ENCODE results near the gene ATP5IF1.

The ATP5IF1 gene

GRCh38 chr1:28213315-28213714, 22.6 kb upstream of the ATP5IF1 start:
- peaks cover 3% of the 10 kb centered on the region for H3K36me3 Mint-ChIP-seq
- no peaks in the 10 kb centered on the region for H3K9me3 Mint-ChIP-seq
- H3K27ac Mint-ChIP-seq, result no peak overlapping the region
- peaks cover 11% of the 10 kb centered on the region for H3K4me1 Mint-ChIP-seq
- no peak overlapping the region for H3K4me3 Mint-ChIP-seq
- no peaks in the 10 kb centered on the region for H3K27me3 Mint-ChIP-seq

GRCh38 chr1:28229089-28229488, 6.8 kb upstream of the ATP5IF1 start:
- Mint-ChIP-seq H3K4me3 (no peak overlapping the region), H3K27ac (no peak overlapping the region), H3K4me1 (peaks cover 35% of the 10 kb centered on the region), H3K27me3 (no peaks in the 10 kb centered on the region), H3K36me3 (peaks cover 13% of the 10 kb centered on the region), H3K9me3 (no peaks in the 10 kb centered on the region)

- H3K4me1 Mint-ChIP-seq, result peaks cover 38% of the 10 kb centered on the region
- H3K27me3 Mint-ChIP-seq, result no peaks in the 10 kb centered on the region
- no peaks in the 10 kb centered on the region for H3K9me3 Mint-ChIP-seq
- peak overlapping the region; percentile 37 for H3K4me3 Mint-ChIP-seq
- H3K36me3 Mint-ChIP-seq, result peaks cover 12% of the 10 kb centered on the region
- H3K27ac Mint-ChIP-seq, result no peak overlapping the region
Observed at GRCh38 chr1:28229996-28230395, 5.9 kb upstream of the ATP5IF1 start.

GRCh38 chr1:28232558-28233263, 3.2 kb upstream of the ATP5IF1 start, which contains the start of gene DNAJC8:
Gene DNAJC8 (minus strand): TSS chr1:28233029. CDS start chr1:28232998, 31 bp downstream.
- Mint-ChIP-seq H3K27me3 (no peaks in the 10 kb centered on the region), H3K36me3 (peaks cover 7% of the 10 kb centered on the region), H3K4me1 (peaks cover 38% of the 10 kb centered on the region)

GRCh38 chr1:28233264-28233606, 2.7 kb upstream of the ATP5IF1 start:
- Mint-ChIP-seq H3K4me3 (peak overlapping the region; percentile 57), H3K4me1 (peaks cover 38% of the 10 kb centered on the region), H3K9me3 (no peaks in the 10 kb centered on the region), H3K36me3 (peaks cover 7% of the 10 kb centered on the region), H3K27ac (no peak overlapping the region), H3K27me3 (no peaks in the 10 kb centered on the region)

More at GRCh38 chr1:28232558-28233263, 3.2 kb upstream of the ATP5IF1 start, which contains the start of gene DNAJC8:
- peak within 1 kb of the TSS; percentile 99 for H3K4me3 Mint-ChIP-seq
- H3K9me3 Mint-ChIP-seq, result no peaks in the 10 kb centered on the region
- peak within 1 kb of the TSS; percentile 100 for H3K27ac Mint-ChIP-seq

- Mint-ChIP-seq H3K9me3 (no peaks in the 10 kb centered on the region), H3K27ac (no peak overlapping the region), H3K27me3 (no peaks in the 10 kb centered on the region), H3K4me1 (peaks cover 23% of the 10 kb centered on the region), H3K4me3 (no peak overlapping the region), H3K36me3 (peaks cover 4% of the 10 kb centered on the region)
Observed at GRCh38 chr1:28236656-28237322, 865 bp downstream of the ATP5IF1 start.

- Mint-ChIP-seq H3K4me3 (no peak overlapping the region), H3K36me3 (no peaks in the 10 kb centered on the region), H3K27ac (peak overlapping the region; percentile 68), H3K9me3 (no peaks in the 10 kb centered on the region), H3K27me3 (no peaks in the 10 kb centered on the region), H3K4me1 (peaks cover 17% of the 10 kb centered on the region)
Observed at GRCh38 chr1:28239004-28239403, 3.1 kb downstream of the ATP5IF1 start.

GRCh38 chr1:28240024-28240423, 4.1 kb downstream of the ATP5IF1 start:
- H3K36me3 Mint-ChIP-seq, result no peaks in the 10 kb centered on the region
- H3K4me3 Mint-ChIP-seq, result no peak overlapping the region
- H3K9me3 Mint-ChIP-seq, result no peaks in the 10 kb centered on the region
- peak overlapping the region; percentile 17 for H3K27ac Mint-ChIP-seq
- no peaks in the 10 kb centered on the region for H3K27me3 Mint-ChIP-seq
- peaks cover 23% of the 10 kb centered on the region for H3K4me1 Mint-ChIP-seq

- H3K4me1 Mint-ChIP-seq, result peaks cover 30% of the 10 kb centered on the region
- H3K4me3 Mint-ChIP-seq, result no peak overlapping the region
- no peak overlapping the region for H3K27ac Mint-ChIP-seq
- no peaks in the 10 kb centered on the region for H3K9me3 Mint-ChIP-seq
- H3K36me3 Mint-ChIP-seq, result no peaks in the 10 kb centered on the region
- no peaks in the 10 kb centered on the region for H3K27me3 Mint-ChIP-seq
Observed at GRCh38 chr1:28241638-28242241, 5.8 kb downstream of the ATP5IF1 start.

GRCh38 chr1:28243685-28244311, 7.9 kb downstream of the ATP5IF1 start:
- H3K4me3 Mint-ChIP-seq, result peak overlapping the region; percentile 64
- H3K27ac Mint-ChIP-seq, result peak overlapping the region; percentile 85
- H3K4me1 Mint-ChIP-seq, result peaks cover 46% of the 10 kb centered on the region
- H3K27me3 Mint-ChIP-seq, result no peaks in the 10 kb centered on the region
- no peaks in the 10 kb centered on the region for H3K9me3 Mint-ChIP-seq
- H3K36me3 Mint-ChIP-seq, result no peaks in the 10 kb centered on the region

GRCh38 chr1:28244549-28245251, 8.8 kb downstream of the ATP5IF1 start:
- no peaks in the 10 kb centered on the region for H3K9me3 Mint-ChIP-seq
- H3K27me3 Mint-ChIP-seq, result no peaks in the 10 kb centered on the region
- H3K36me3 Mint-ChIP-seq, result no peaks in the 10 kb centered on the region
- H3K27ac Mint-ChIP-seq, result peak overlapping the region; percentile 88
- H3K4me1 Mint-ChIP-seq, result peaks cover 55% of the 10 kb centered on the region
- peak overlapping the region; percentile 64 for H3K4me3 Mint-ChIP-seq

GRCh38 chr1:28246427-28246832, 10.5 kb downstream of the ATP5IF1 start:
- Mint-ChIP-seq H3K27ac (peak overlapping the region; percentile 95), H3K4me3 (peak overlapping the region; percentile 95), H3K4me1 (peaks cover 60% of the 10 kb centered on the region)

GRCh38 chr1:28247612-28248272, 11.8 kb downstream of the ATP5IF1 start:
- H3K4me1 Mint-ChIP-seq, result peaks cover 58% of the 10 kb centered on the region
- H3K9me3 Mint-ChIP-seq, result no peaks in the 10 kb centered on the region
- peak overlapping the region; percentile 95 for H3K4me3 Mint-ChIP-seq
- peak overlapping the region; percentile 95 for H3K27ac Mint-ChIP-seq
- H3K27me3 Mint-ChIP-seq, result no peaks in the 10 kb centered on the region
- no peaks in the 10 kb centered on the region for H3K36me3 Mint-ChIP-seq

More at GRCh38 chr1:28246427-28246832, 10.5 kb downstream of the ATP5IF1 start:
- Mint-ChIP-seq H3K36me3 (no peaks in the 10 kb centered on the region), H3K27me3 (no peaks in the 10 kb centered on the region), H3K9me3 (no peaks in the 10 kb centered on the region)

GRCh38 chr1:28248273-28249012, 12.5 kb downstream of the ATP5IF1 start:
- H3K9me3 Mint-ChIP-seq, result no peaks in the 10 kb centered on the region
- H3K36me3 Mint-ChIP-seq, result no peaks in the 10 kb centered on the region
- H3K4me1 Mint-ChIP-seq, result peaks cover 52% of the 10 kb centered on the region
- no peaks in the 10 kb centered on the region for H3K27me3 Mint-ChIP-seq
- H3K4me3 Mint-ChIP-seq, result peak overlapping the region; percentile 95
- H3K27ac Mint-ChIP-seq, result peak overlapping the region; percentile 95

Measured in activated naive CD4-positive, alpha-beta T cell treated with anti-CD3 and anti-CD28 coated beads, Interleukin-2, amount 50 U/mL, for 24 hours (primary cell).